Choroid plexus epithelial cell (primary cell): ENCODE data around the gene LMBRD1.

Source experiments
- DNase-seq: peaks from one replicate; pipeline ENCODE4 v3.0.0-alpha.2; 2010; ENCODE audit warnings: low read depth
- H3K4me3 ChIP-seq: 2 replicates; pipeline ENCODE4 v1.5.1; 2011; ENCODE audit warnings: low read depth, mild to moderate bottlenecking, control low read depth, low read length, moderate library complexity
- CTCF ChIP-seq: conservative IDR thresholded peaks from 2 replicates; pipeline ENCODE4 v1.5.1; 2011; ENCODE audit warnings: low read depth, mild to moderate bottlenecking, control low read depth, inconsistent platforms, low read length, moderate library complexity

The LMBRD1 gene

GRCh38 chr6:69630767-69631166 lies 166.0 kb downstream of the LMBRD1 start:
- no peak for DNase-seq
- no peak for TF ChIP-seq CTCF
- no peak overlapping the region for H3K4me3 ChIP-seq

- no peak for DNase-seq
- no peak for TF ChIP-seq CTCF
Measured at GRCh38 chr6:69627625-69628024, 169.2 kb downstream of the LMBRD1 start.

GRCh38 chr6:69624944-69625343 lies 171.9 kb downstream of the LMBRD1 start:
- DNase-seq, result peak; percentile 1
- no peak overlapping the region for H3K4me3 ChIP-seq
- no peak for TF ChIP-seq CTCF

More at GRCh38 chr6:69627625-69628024, 169.2 kb downstream of the LMBRD1 start:
- H3K4me3 ChIP-seq, result no peak overlapping the region
